Measurements from ENCODE around the gene C10orf143.

- TF ChIP-seq CTCF (IDR thresholded peaks at IDR 0.05), result no peak
- TF ChIP-seq POLR2A (IDR thresholded peaks at IDR 0.05), result no peak
These were observed 58.4 kb downstream of the C10orf143 start for GRCh38 chr10:130052193-130052592.
